Smooth muscle cell (in vitro differentiated cells): ENCODE measurements around the gene SH3GL1. TPM values are rescaled to one million over a fixed set of nuclear protein-coding genes. Genes with fewer than 3 reads are reported as not detected.

Experiments used
- DNase-seq: peaks from one replicate; lab custom pipeline; 2025; ENCODE audit not compliant: unreplicated experiment; lab: John Stamatoyannopoulos, UW
- H2AFZ ChIP-seq: fragments of 200-600 bp; sonication (generic); 2 replicates; pipeline ENCODE4 v1.6.0; 2016; ENCODE audit warnings: antibody characterized with exemption, low read depth, mild to moderate bottlenecking
- H3F3A ChIP-seq: fragments of 200-600 bp; sonication (generic); 2 replicates; pipeline ENCODE4 v1.6.0; 2017; ENCODE audit warnings: antibody characterized with exemption, low read depth
- H3K27ac ChIP-seq: fragments of 200-600 bp; sonication (generic); 2 replicates; pipeline ENCODE4 v1.5.1; 2016; ENCODE audit warnings: low read depth, mild to moderate bottlenecking
- H3K27me3 ChIP-seq: fragments of 200-600 bp; sonication (generic); 2 replicates; pipeline ENCODE4 v1.6.1; 2016; ENCODE audit warnings: low read depth, mild to moderate bottlenecking
- H3K36me3 ChIP-seq: fragments of 200-600 bp; sonication (generic); 2 replicates; pipeline ENCODE4 v1.5.1; 2016; ENCODE audit warnings: low read depth
- H3K4me1 ChIP-seq: fragments of 200-600 bp; sonication (generic); 2 replicates; pipeline ENCODE4 v1.5.1; 2016; ENCODE audit warnings: low read depth
- H3K4me2 ChIP-seq: fragments of 200-600 bp; sonication (generic); 2 replicates; pipeline ENCODE4 v1.6.0; 2016; ENCODE audit warnings: mild to moderate bottlenecking
- H3K4me3 ChIP-seq: fragments of 200-600 bp; sonication (generic); 2 replicates; pipeline ENCODE4 v1.5.1; 2016; ENCODE audit warnings: mild to moderate bottlenecking
- H3K79me2 ChIP-seq: fragments of 200-600 bp; sonication (generic); 2 replicates; pipeline ENCODE4 v1.6.0; 2016; ENCODE audit warnings: low read depth, mild to moderate bottlenecking
- H3K9ac ChIP-seq: fragments of 200-600 bp; sonication (generic); 2 replicates; pipeline ENCODE4 v1.6.0; 2016; ENCODE audit warnings: low read depth
- H3K9me3 ChIP-seq: fragments of 200-600 bp; sonication (generic); replicated peaks from 2 replicates; pipeline ENCODE4 v1.5.1; 2016; ENCODE audit warnings: low read depth
- H4K20me1 ChIP-seq: fragments of 200-600 bp; sonication (generic); 2 replicates; pipeline ENCODE4 v1.6.0; 2016; ENCODE audit warnings: low read depth
- CTCF ChIP-seq: fragments of 200-600 bp; sonication (generic); IDR thresholded peaks from 2 replicates; pipeline ENCODE4 v1.5.1; 2017; ENCODE audit warnings: borderline replicate concordance, mild to moderate bottlenecking, antibody characterized with exemption; ENCODE audit not compliant: insufficient read depth, poor library complexity, severe bottlenecking
- WGBS: methylation state at CpG from one replicate; pipeline ENCODE4 v1.1.7; 2016; ENCODE audit warnings: low lambda C conversion rate; 5-methylcytosine and 5-hydroxymethylcytosine counted together
- polyA plus RNA-seq: library from polyadenylated mRNA; unstranded; fragments of >200 nt; fragmentation: Nextera tagmentation; extraction: Ambion mirVana; gene quantifications from 2 replicates; pipeline ENCODE4 v1.2.1, GENCODE V29; 2016
- total RNA-seq: library from RNA; depleted of rRNA; stranded (reverse); fragments of >200 nt; gene quantifications from 2 replicates; pipeline ENCODE4 v1.2.3, GENCODE V29; 2014

Gene SH3GL1
- total and polyA plus RNA-seq, 2 experiments from 2014 or later: 52.9 to 120 TPM

GRCh38 chr19:4360641-4361151 lies 39.7 kb downstream of the SH3GL1 start:
- WGBS: 79% methylated on average over 11 of the region's 12 CpGs

GRCh38 chr19:4360081-4360569 lies 40.2 kb downstream of the SH3GL1 start:
- H3F3A ChIP-seq: peaks cover 2% of the 10 kb centered on the region
- H3K4me1 ChIP-seq: no peaks in the 10 kb centered on the region
- H3K27ac ChIP-seq: no peak overlapping the region
- H3K9ac ChIP-seq: no peak overlapping the region
- TF ChIP-seq CTCF: no peak
- 90% methylated on average over 9 of the region's 9 CpGs for WGBS
- no peaks in the 10 kb centered on the region for H3K27me3 ChIP-seq
- H2AFZ ChIP-seq: no peak overlapping the region
- no peak overlapping the region for H3K4me2 ChIP-seq
- H3K79me2 ChIP-seq: no peaks in the 10 kb centered on the region
- peaks cover 32% of the 10 kb centered on the region for H4K20me1 ChIP-seq
- no peaks in the 10 kb centered on the region for H3K36me3 ChIP-seq
- H3K9me3 ChIP-seq: no peaks in the 10 kb centered on the region
- no peak overlapping the region for H3K4me3 ChIP-seq
- no peak for DNase-seq

More at GRCh38 chr19:4360641-4361151, 39.7 kb downstream of the SH3GL1 start:
- Histone ChIP-seq H3F3A (peaks cover 2% of the 10 kb centered on the region), H3K9ac (no peak overlapping the region), H3K9me3 (no peaks in the 10 kb centered on the region), H3K27me3 (no peaks in the 10 kb centered on the region), H3K4me1 (no peaks in the 10 kb centered on the region), H3K79me2 (no peaks in the 10 kb centered on the region), H2AFZ (no peak overlapping the region), H3K36me3 (no peaks in the 10 kb centered on the region), H4K20me1 (peaks cover 38% of the 10 kb centered on the region), H3K4me3 (no peak overlapping the region), H3K4me2 (no peak overlapping the region), H3K27ac (no peak overlapping the region)
- DNase-seq: no peak
- no peak for TF ChIP-seq CTCF

GRCh38 chr19:4359627-4360000 lies 40.7 kb downstream of the SH3GL1 start:
- no peak overlapping the region for H3K4me3 ChIP-seq
- H3K4me2 ChIP-seq: no peak overlapping the region
- 93% methylated on average over 13 of the region's 13 CpGs for whole genome bisulfite sequencing
- no peaks in the 10 kb centered on the region for H3K27me3 ChIP-seq
- H3F3A ChIP-seq: peaks cover 2% of the 10 kb centered on the region
- H3K9ac ChIP-seq: no peak overlapping the region
- peaks cover 29% of the 10 kb centered on the region for H4K20me1 ChIP-seq
- no peak for TF ChIP-seq CTCF
- H3K79me2 ChIP-seq: no peaks in the 10 kb centered on the region
- H3K9me3 ChIP-seq: no peaks in the 10 kb centered on the region
- H3K27ac ChIP-seq: no peak overlapping the region
- H2AFZ ChIP-seq: no peak overlapping the region
- H3K36me3 ChIP-seq: no peaks in the 10 kb centered on the region
- H3K4me1 ChIP-seq: no peaks in the 10 kb centered on the region
- no peak for DNase-seq
